Activated naive CD4-positive, alpha-beta T cell treated with anti-CD3 and anti-CD28 coated beads, Interleukin-2, amount 10 ng/mL, durations not matched to agents 7 days and 5 days (primary cell): Measurements from ENCODE around the gene IGSF8.
"Not testable (repeated sequence)": the region's sequence is repeated elsewhere in the genome, so short reads cannot be mapped to it uniquely, and the experiment has no call there.

Source experiments
- CTCF ChIA-PET: fragments of 350-600 bp; sonication (Branson Sonifier 250); formaldehyde crosslinking; loops from one replicate; lab custom pipeline; 2021; ENCODE audit warnings: antibody characterized with exemption; lab: Charles Lee
- DNase-seq: peaks from one replicate; pipeline ENCODE4 v3.0.0-alpha.2; 2020
- H3K27ac Mint-ChIP-seq: one replicate; pipeline ENCODE4 v1.8.0; 2021; ENCODE audit warnings: mild to moderate bottlenecking, moderate library complexity, mixed read lengths
- H3K27me3 Mint-ChIP-seq: one replicate; pipeline ENCODE4 v1.8.0; 2021; ENCODE audit warnings: mild to moderate bottlenecking, mixed read lengths
- H3K36me3 Mint-ChIP-seq: one replicate; pipeline ENCODE4 v1.8.0; 2021; ENCODE audit warnings: mixed read lengths
- H3K4me1 Mint-ChIP-seq: one replicate; pipeline ENCODE4 v1.8.0; 2021; ENCODE audit warnings: mixed read lengths
- H3K4me3 Mint-ChIP-seq: one replicate; pipeline ENCODE4 v1.8.0; 2021; ENCODE audit warnings: mild to moderate bottlenecking, moderate library complexity, mixed read lengths
- H3K9me3 Mint-ChIP-seq: one replicate; pipeline ENCODE4 v1.8.0; 2021; ENCODE audit warnings: mixed read lengths

The IGSF8 gene

GRCh38 chr1:160130939-160131338 is 32.5 kb upstream of the IGSF8 start:
- CTCF ChIA-PET = no interaction called here
- no peaks in the 10 kb centered on the region for H3K9me3 Mint-ChIP-seq
- peaks cover 41% of the 10 kb centered on the region for H3K27me3 Mint-ChIP-seq
- no peaks in the 10 kb centered on the region for H3K36me3 Mint-ChIP-seq
- no peak overlapping the region for H3K27ac Mint-ChIP-seq
- no peak overlapping the region for H3K4me3 Mint-ChIP-seq
- no peak for DNase-seq
- no peaks in the 10 kb centered on the region for H3K4me1 Mint-ChIP-seq

GRCh38 chr1:160130486-160130885 is 32.1 kb upstream of the IGSF8 start:
- Mint-ChIP-seq H3K4me1 (no peaks in the 10 kb centered on the region), H3K27ac (no peak overlapping the region), H3K27me3 (peaks cover 41% of the 10 kb centered on the region), H3K36me3 (no peaks in the 10 kb centered on the region), H3K4me3 (no peak overlapping the region), H3K9me3 (no peaks in the 10 kb centered on the region)
- DNase-seq = no peak
- CTCF ChIA-PET = no interaction called here

- CTCF ChIA-PET = no interaction called here
- no peak overlapping the region for H3K4me3 Mint-ChIP-seq
- peaks cover 38% of the 10 kb centered on the region for H3K27me3 Mint-ChIP-seq
These were observed 31.5 kb upstream of the IGSF8 start for GRCh38 chr1:160129966-160130365.

GRCh38 chr1:160129558-160129957 is 31.1 kb upstream of the IGSF8 start:
- Mint-ChIP-seq H3K27me3 (peaks cover 36% of the 10 kb centered on the region), H3K27ac (no peak overlapping the region), H3K4me1 (no peaks in the 10 kb centered on the region), H3K36me3 (no peaks in the 10 kb centered on the region), H3K9me3 (no peaks in the 10 kb centered on the region), H3K4me3 (no peak overlapping the region)
- DNase-seq = no peak
- CTCF ChIA-PET = no interaction called here

More at GRCh38 chr1:160129966-160130365, 31.5 kb upstream of the IGSF8 start:
- Mint-ChIP-seq H3K27ac (no peak overlapping the region), H3K4me1 (no peaks in the 10 kb centered on the region), H3K36me3 (no peaks in the 10 kb centered on the region), H3K9me3 (no peaks in the 10 kb centered on the region)
- no peak for DNase-seq

- no peaks in the 10 kb centered on the region for H3K36me3 Mint-ChIP-seq
- H3K9me3 Mint-ChIP-seq = no peaks in the 10 kb centered on the region
- H3K27me3 Mint-ChIP-seq = peaks cover 38% of the 10 kb centered on the region
- no peak overlapping the region for H3K4me3 Mint-ChIP-seq
- no peak for DNase-seq
- CTCF ChIA-PET = interaction anchor here (0.7 kb wide), 1 partner anchor 50 kb away, joined by 3 read pairs; no protein-coding TSS in a partner anchor
- no peaks in the 10 kb centered on the region for H3K4me1 Mint-ChIP-seq
- H3K27ac Mint-ChIP-seq = no peak overlapping the region
These were observed 30.6 kb upstream of the IGSF8 start for GRCh38 chr1:160129046-160129445.

- Mint-ChIP-seq H3K4me3 (no peak overlapping the region), H3K27ac (no peak overlapping the region), H3K36me3 (no peaks in the 10 kb centered on the region), H3K4me1 (no peaks in the 10 kb centered on the region), H3K9me3 (no peaks in the 10 kb centered on the region), H3K27me3 (peaks cover 38% of the 10 kb centered on the region)
- CTCF ChIA-PET = interaction anchor here (0.7 kb wide), 1 partner anchor 50 kb away, joined by 3 read pairs; no protein-coding TSS in a partner anchor
- DNase-seq = no peak
These were observed 30.2 kb upstream of the IGSF8 start for GRCh38 chr1:160128636-160129035.

GRCh38 chr1:160127865-160128523 is 29.6 kb upstream of the IGSF8 start:
- Mint-ChIP-seq H3K4me3 (no peak overlapping the region), H3K27me3 (peaks cover 40% of the 10 kb centered on the region), H3K9me3 (no peaks in the 10 kb centered on the region), H3K36me3 (no peaks in the 10 kb centered on the region), H3K27ac (no peak overlapping the region), H3K4me1 (no peaks in the 10 kb centered on the region)
- DNase-seq = no peak
- CTCF ChIA-PET = interaction anchor here (1.4 kb wide), 1 partner anchor 19 kb away, joined by 3 read pairs; no protein-coding TSS in a partner anchor

GRCh38 chr1:160127381-160127780 is 29.0 kb upstream of the IGSF8 start:
- Mint-ChIP-seq H3K36me3 (no peaks in the 10 kb centered on the region), H3K4me3 (no peak overlapping the region), H3K27me3 (peaks cover 36% of the 10 kb centered on the region), H3K4me1 (no peaks in the 10 kb centered on the region), H3K27ac (no peak overlapping the region), H3K9me3 (no peaks in the 10 kb centered on the region)
- no peak for DNase-seq
- CTCF ChIA-PET = interaction anchor here (1.4 to 1.9 kb wide), 2 partner anchors 19 to 164 kb away, joined by 3 to 5 read pairs; no protein-coding TSS in a partner anchor

- CTCF ChIA-PET = interaction anchor here (1.1 to 1.9 kb wide), 4 partner anchors 15 to 165 kb away, joined by 3 to 5 read pairs (median 3); no protein-coding TSS in a partner anchor
- H3K27me3 Mint-ChIP-seq = peaks cover 31% of the 10 kb centered on the region
- H3K4me1 Mint-ChIP-seq, H3K36me3 Mint-ChIP-seq, H3K27ac Mint-ChIP-seq, H3K9me3 Mint-ChIP-seq, H3K4me3 Mint-ChIP-seq, DNase-seq: not testable (repeated sequence)
These were observed 27.9 kb upstream of the IGSF8 start for GRCh38 chr1:160126342-160126741.

- Mint-ChIP-seq H3K27me3 (peaks cover 36% of the 10 kb centered on the region), H3K27ac (no peak overlapping the region)
These were observed 27.3 kb upstream of the IGSF8 start for GRCh38 chr1:160125746-160126145.

GRCh38 chr1:160124705-160125478 is 26.5 kb upstream of the IGSF8 start:
- Mint-ChIP-seq H3K4me1 (no peaks in the 10 kb centered on the region), H3K27ac (no peak overlapping the region), H3K4me3 (no peak overlapping the region), H3K27me3 (peaks cover 35% of the 10 kb centered on the region), H3K36me3 (no peaks in the 10 kb centered on the region), H3K9me3 (no peaks in the 10 kb centered on the region)
- CTCF ChIA-PET = interaction anchor here (1.0 kb wide), 1 partner anchor 16 kb away, joined by 4 read pairs; no protein-coding TSS in a partner anchor
- DNase-seq = no peak

More at GRCh38 chr1:160125746-160126145, 27.3 kb upstream of the IGSF8 start:
- Mint-ChIP-seq H3K4me3 (no peak overlapping the region), H3K4me1 (no peaks in the 10 kb centered on the region), H3K36me3 (no peaks in the 10 kb centered on the region), H3K9me3 (no peaks in the 10 kb centered on the region)
- CTCF ChIA-PET = interaction anchor here (1.1 to 1.9 kb wide), 4 partner anchors 15 to 166 kb away, joined by 3 to 5 read pairs (median 3); no protein-coding TSS in a partner anchor
- no peak for DNase-seq

GRCh38 chr1:160123726-160124125 is 25.3 kb upstream of the IGSF8 start:
- Mint-ChIP-seq H3K4me3 (no peak overlapping the region), H3K36me3 (no peaks in the 10 kb centered on the region), H3K27me3 (peaks cover 27% of the 10 kb centered on the region), H3K9me3 (no peaks in the 10 kb centered on the region), H3K4me1 (no peaks in the 10 kb centered on the region), H3K27ac (no peak overlapping the region)
- DNase-seq = no peak
- CTCF ChIA-PET = interaction anchor here (1.0 kb wide), 1 partner anchor 15 kb away, joined by 4 read pairs; no protein-coding TSS in a partner anchor

GRCh38 chr1:160122978-160123495 is 24.6 kb upstream of the IGSF8 start:
- no peak overlapping the region for H3K27ac Mint-ChIP-seq
- peaks cover 31% of the 10 kb centered on the region for H3K27me3 Mint-ChIP-seq
- no peak for DNase-seq

GRCh38 chr1:160121388-160121787 is 23.0 kb upstream of the IGSF8 start:
- CTCF ChIA-PET = no interaction called here
- Mint-ChIP-seq H3K27me3 (peaks cover 47% of the 10 kb centered on the region), H3K4me3 (no peak overlapping the region), H3K9me3 (no peaks in the 10 kb centered on the region), H3K36me3 (no peaks in the 10 kb centered on the region), H3K4me1 (no peaks in the 10 kb centered on the region), H3K27ac (no peak overlapping the region)
- no peak for DNase-seq

More at GRCh38 chr1:160122978-160123495, 24.6 kb upstream of the IGSF8 start:
- H3K4me3 Mint-ChIP-seq = no peak overlapping the region
- CTCF ChIA-PET = interaction anchor here (0.6 to 1.4 kb wide), 3 partner anchors 14 to 129 kb away, joined by 3 to 5 read pairs (median 3); no protein-coding TSS in a partner anchor
- no peaks in the 10 kb centered on the region for H3K9me3 Mint-ChIP-seq
- H3K4me1 Mint-ChIP-seq = no peaks in the 10 kb centered on the region
- no peaks in the 10 kb centered on the region for H3K36me3 Mint-ChIP-seq
